Kidney (tissue), 14 donors: ENCODE measurements around the gene PORCN. TPM values are rescaled to one million over a fixed set of nuclear protein-coding genes. Genes with fewer than 3 reads are reported as not detected.

Experiments
- DNase-seq, 5 donors: peaks; one replicate each; pipeline ENCODE4 v3.0.0-alpha.2; 2013 to 2020
- FAIRE-seq: peaks from 2 replicates; lab custom pipeline; 2012; peaks lifted over from hg19 to GRCh38; lab: Jason Lieb, UNC
- H3K27ac ChIP-seq, 2 donors: one replicate each; pipeline ENCODE4 v1.7.0; 2013; ENCODE audit warnings: low read depth in 2 of 2, low read length in 2 of 2, inconsistent platforms in 1 of 2
- H3K27me3 ChIP-seq: one replicate; pipeline ENCODE4 v1.7.1; 2013; ENCODE audit warnings: low read length, inconsistent platforms; ENCODE audit not compliant: control insufficient read depth, insufficient read depth
- H3K36me3 ChIP-seq, 3 donors: one replicate each; pipeline versions ENCODE4 v1.7.0 to v1.7.1; 2013; ENCODE audit warnings: low read length in 3 of 3, control low read depth in 1 of 3, inconsistent platforms in 1 of 3; ENCODE audit not compliant: insufficient read depth in 3 of 3, control insufficient read depth in 2 of 3
- H3K4me1 ChIP-seq, 3 donors: one replicate each; pipeline versions ENCODE4 v1.7.0 to v1.7.1; 2013; ENCODE audit warnings: low read length in 3 of 3, inconsistent platforms in 1 of 3, low read depth in 1 of 3; ENCODE audit not compliant: control insufficient read depth in 2 of 3, insufficient read depth in 2 of 3
- H3K4me3 ChIP-seq, 3 donors: one replicate each; pipeline versions ENCODE4 v1.7.0 to v1.8.1; 2013; ENCODE audit warnings: low read length in 3 of 3, control low read depth in 1 of 3, inconsistent platforms in 1 of 3
- H3K9ac ChIP-seq, 3 donors: one replicate each; pipeline versions ENCODE4 v1.7.0 to v1.7.1; 2013; ENCODE audit warnings: low read length in 3 of 3, control low read depth in 1 of 3, inconsistent platforms in 1 of 3
- H3K9me3 ChIP-seq, 3 donors: one replicate each; pipeline versions ENCODE4 v1.7.0 to v1.7.1; 2013; ENCODE audit warnings: low read length in 3 of 3, control low read depth in 1 of 3, inconsistent platforms in 1 of 3; ENCODE audit not compliant: control insufficient read depth in 2 of 3, insufficient read depth in 1 of 3
- intact Hi-C: fragments of 100-400 bp; cut with DNase I; formaldehyde crosslinking; loops from one replicate; pipeline ENCODE4 v1.11.1; 2022
- polyA plus RNA-seq: library from polyadenylated mRNA; stranded (reverse); fragments of 350-450 nt; fragmentation: Illumina TruSeq; extraction: RNeasy Lipid Tissue Mini Kit (QIAGEN cat#74804); gene quantifications from one replicate; pipeline ENCODE4 v1.2.3, GENCODE V29; 2014; ENCODE audit warnings: low read depth, low replicate concordance; ENCODE audit not compliant: insufficient read depth
- total RNA-seq: library from RNA; stranded (reverse); fragmentation: NEBNext Ultra II Directional; extraction: Animal tissue kit (Norgen Biotek cat#: 25700); gene quantifications from one replicate; pipeline ENCODE4 v1.2.1, GENCODE V29; 2021
- TF ChIP-seq, protein P1 (sequence below): IDR thresholded peaks from 3 replicates; pipeline ENCODE4 v1.5.1; 2012; ENCODE audit warnings: mild to moderate bottlenecking, moderate library complexity, borderline replicate concordance; ENCODE audit not compliant: insufficient read depth; ENCODE audit errors: extremely low read depth
- donor health status: control.
- donor health status: control.
- donor health status: control.
- donor health status: control.
- donor health status: control.
- donor health status: DM: yes; HTN: yes; CAD: no.
- donor health status: Normal renal cell carcinoma (clear cell type).

PORCN gene
- total and polyA plus RNA-seq, 2 donors from 2014 or later, result 8.9 to 11.7 TPM

DNA sequence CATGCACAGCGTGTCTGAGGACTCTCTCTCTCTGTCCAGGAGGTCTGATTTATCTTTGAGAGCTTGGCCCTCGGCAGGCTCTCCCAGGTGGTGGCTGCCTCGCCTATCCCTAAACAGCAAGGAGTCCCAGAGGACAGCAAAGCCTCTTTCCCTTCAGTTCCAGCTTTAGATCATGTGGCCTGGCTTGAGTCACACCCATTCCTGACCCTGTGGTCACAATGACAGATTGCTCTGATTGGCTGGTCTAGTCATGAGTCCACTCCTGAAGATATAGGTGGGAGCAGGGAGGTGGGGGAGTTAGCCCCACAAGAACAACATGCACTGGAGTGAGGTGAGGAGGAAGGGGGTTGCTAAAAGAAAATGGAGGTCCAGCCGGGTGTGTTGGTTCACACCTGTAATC lies 12.1 kb upstream of the PORCN start:
- no peak overlapping the region for H3K4me3 ChIP-seq
- intact Hi-C loops, result no loop called here

DNA sequence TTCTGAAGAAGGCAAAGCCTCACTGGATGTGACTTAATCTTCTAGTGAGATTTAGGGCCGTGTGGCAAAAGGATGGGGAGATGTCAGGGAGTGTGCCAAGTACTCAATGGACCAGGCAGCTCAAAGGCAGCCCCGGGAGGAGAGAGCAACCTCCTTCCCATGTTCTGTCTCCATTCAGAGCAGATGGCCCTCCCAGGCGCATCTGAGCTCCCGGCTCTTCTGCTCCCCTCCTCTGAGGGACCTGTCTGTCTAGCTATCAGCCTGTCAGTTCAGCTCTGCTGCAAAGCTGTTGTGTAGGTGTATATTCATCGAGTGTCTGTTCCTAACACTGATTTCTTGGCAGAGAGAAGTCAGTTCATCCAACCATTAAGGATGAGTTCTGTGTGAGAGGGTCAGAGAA lies 10.9 kb upstream of the PORCN start:
- no peak overlapping the region for H3K4me3 ChIP-seq
- no peaks in the 10 kb centered on the region for H3K27me3 ChIP-seq
- H3K9ac ChIP-seq, result no peak overlapping the region
- TF ChIP-seq, protein P1, sequence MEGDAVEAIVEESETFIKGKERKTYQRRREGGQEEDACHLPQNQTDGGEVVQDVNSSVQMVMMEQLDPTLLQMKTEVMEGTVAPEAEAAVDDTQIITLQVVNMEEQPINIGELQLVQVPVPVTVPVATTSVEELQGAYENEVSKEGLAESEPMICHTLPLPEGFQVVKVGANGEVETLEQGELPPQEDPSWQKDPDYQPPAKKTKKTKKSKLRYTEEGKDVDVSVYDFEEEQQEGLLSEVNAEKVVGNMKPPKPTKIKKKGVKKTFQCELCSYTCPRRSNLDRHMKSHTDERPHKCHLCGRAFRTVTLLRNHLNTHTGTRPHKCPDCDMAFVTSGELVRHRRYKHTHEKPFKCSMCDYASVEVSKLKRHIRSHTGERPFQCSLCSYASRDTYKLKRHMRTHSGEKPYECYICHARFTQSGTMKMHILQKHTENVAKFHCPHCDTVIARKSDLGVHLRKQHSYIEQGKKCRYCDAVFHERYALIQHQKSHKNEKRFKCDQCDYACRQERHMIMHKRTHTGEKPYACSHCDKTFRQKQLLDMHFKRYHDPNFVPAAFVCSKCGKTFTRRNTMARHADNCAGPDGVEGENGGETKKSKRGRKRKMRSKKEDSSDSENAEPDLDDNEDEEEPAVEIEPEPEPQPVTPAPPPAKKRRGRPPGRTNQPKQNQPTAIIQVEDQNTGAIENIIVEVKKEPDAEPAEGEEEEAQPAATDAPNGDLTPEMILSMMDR, result no peak
- FAIRE-seq (no peak), DNase-seq (peak in 1 of 5 donors; percentile 12)
- intact Hi-C loops, result no loop called here
- H3K27ac ChIP-seq, result no peak overlapping the region
- no peaks in the 10 kb centered on the region for H3K9me3 ChIP-seq
- no peaks in the 10 kb centered on the region for H3K4me1 ChIP-seq
- H3K36me3 ChIP-seq, result no peaks in the 10 kb centered on the region

More for the DNA sequence above, 12.1 kb upstream of the PORCN start:
- Histone ChIP-seq H3K9ac (no peak overlapping the region), H3K27me3 (no peaks in the 10 kb centered on the region), H3K4me1 (no peaks in the 10 kb centered on the region), H3K36me3 (no peaks in the 10 kb centered on the region), H3K27ac (no peak overlapping the region), H3K9me3 (no peaks in the 10 kb centered on the region)
- TF ChIP-seq, protein P1, result no peak
- DNase-seq, result peak in 1 of 5 donors; percentile 28
- no peak for FAIRE-seq

DNA sequence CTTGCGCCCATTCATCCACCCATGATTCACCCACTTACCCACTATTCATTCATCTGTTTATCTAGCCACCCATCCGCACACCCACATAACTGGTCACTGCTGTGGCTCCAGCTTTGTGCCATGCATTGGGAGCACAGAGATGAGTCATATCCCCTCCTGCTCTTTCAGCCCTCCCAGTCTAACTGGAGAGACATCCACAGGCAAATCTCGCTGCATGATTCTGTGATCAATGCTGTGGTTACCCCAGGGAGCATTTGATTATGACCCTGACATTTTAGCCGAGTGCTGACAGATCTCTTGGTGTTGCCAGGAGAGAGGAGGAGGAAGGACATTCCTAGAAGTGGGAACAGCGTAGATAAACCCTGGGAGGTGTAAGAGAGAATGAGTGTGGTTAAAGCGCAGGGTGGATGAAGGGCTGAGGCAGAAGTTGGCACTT lies 10.4 kb upstream of the PORCN start:
- no peak overlapping the region for H3K27ac ChIP-seq
- no peaks in the 10 kb centered on the region for H3K36me3 ChIP-seq
- DNase-seq, result no peak
- intact Hi-C loops, result no loop called here
- H3K4me3 ChIP-seq, result no peak overlapping the region
- TF ChIP-seq, protein P1, result no peak
- H3K4me1 ChIP-seq, result no peaks in the 10 kb centered on the region
- no peaks in the 10 kb centered on the region for H3K27me3 ChIP-seq
- FAIRE-seq, result no peak
- H3K9ac ChIP-seq, result no peak overlapping the region
- H3K9me3 ChIP-seq, result no peaks in the 10 kb centered on the region

DNA sequence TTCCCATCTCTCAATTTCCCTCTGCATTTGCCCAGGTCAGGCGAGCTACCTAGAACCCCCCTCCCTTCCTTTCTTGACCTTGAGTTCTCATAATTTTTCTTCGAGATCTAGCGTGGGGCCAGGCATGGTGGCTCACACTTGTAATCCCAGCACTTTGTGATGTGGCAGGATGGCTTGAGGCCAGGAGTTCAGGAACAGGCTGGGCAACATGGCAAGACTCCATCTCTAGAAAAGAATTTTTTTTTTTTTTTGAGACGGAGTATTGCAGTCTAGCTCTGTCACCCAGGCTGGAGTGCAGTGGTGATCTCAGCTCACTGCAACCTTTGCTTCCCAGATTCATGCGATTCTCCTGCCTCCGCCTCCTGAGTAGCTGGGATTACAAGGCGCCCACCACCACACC lies 4.5 kb upstream of the PORCN start:
- Histone ChIP-seq H3K4me1 (no peaks in the 10 kb centered on the region), H3K36me3 (no peaks in the 10 kb centered on the region), H3K27me3 (no peaks in the 10 kb centered on the region), H3K27ac (no peak overlapping the region), H3K9ac (no peak overlapping the region), H3K9me3 (no peaks in the 10 kb centered on the region), H3K4me3 (no peak overlapping the region)
- TF ChIP-seq, protein P1, result no peak
- DNase-seq (no peak), FAIRE-seq (no peak)
- intact Hi-C loops, result no loop called here
